Transverse colon (tissue), 4 donors: ENCODE data around the gene GPN3. TPM values are rescaled to one million over a fixed set of nuclear protein-coding genes. Genes with fewer than 3 reads are reported as not detected.

Experiments
- DNase-seq: peaks from one replicate; pipeline ENCODE4 v3.0.0-alpha.2; 2019
- H3K27ac ChIP-seq, 4 donors: fragments of 200-600 bp; sonication (generic); 2 replicates each; pipeline ENCODE4 v1.5.1; 2016 to 2018; ENCODE audit warnings: inconsistent platforms in 4 of 4
- H3K27me3 ChIP-seq: fragments of 200-600 bp; sonication (generic); 2 replicates; pipeline ENCODE4 v1.5.1; 2017; ENCODE audit warnings: inconsistent platforms
- H3K36me3 ChIP-seq, 4 donors: fragments of 200-600 bp; sonication (generic); 2 replicates each; pipeline ENCODE4 v1.5.1; 2017 to 2019; ENCODE audit warnings: inconsistent platforms in 4 of 4
- H3K4me1 ChIP-seq, 4 donors: fragments of 200-600 bp; sonication (generic); 2 replicates each; pipeline ENCODE4 v1.5.1; 2017 to 2020; ENCODE audit warnings: inconsistent platforms in 4 of 4
- H3K4me3 ChIP-seq, 4 donors: fragments of 200-600 bp; sonication (generic); 1 replicate in 1 of 4; 2 replicates in 3 of 4; pipeline versions ENCODE4 v1.5.1 to v1.6.1; 2017 to 2019; ENCODE audit warnings: inconsistent platforms in 4 of 4
- H3K9me3 ChIP-seq, 2 donors: fragments of 200-600 bp; sonication (generic); 2 replicates each; pipeline ENCODE4 v1.5.1; 2017 to 2019; ENCODE audit warnings: inconsistent platforms in 2 of 2
- EP300 ChIP-seq: sonication (generic); formaldehyde crosslinking; IDR thresholded peaks from one replicate; pipeline ENCODE4 v1.6.1; 2017; ENCODE audit warnings: antibody characterized with exemption, low read depth
- POLR2A ChIP-seq: fragments of 450-650 bp; IDR thresholded peaks from one replicate; pipeline ENCODE4 v1.6.1; 2016; ENCODE audit warnings: antibody characterized with exemption, mild to moderate bottlenecking, moderate library complexity
- POLR2AphosphoS5 ChIP-seq, 3 donors: sonication (generic); formaldehyde crosslinking; IDR thresholded peaks; one replicate each; pipeline ENCODE4 v1.6.1; 2016; ENCODE audit warnings: antibody characterized with exemption in 3 of 3
- WGBS, 2 donors: methylation state at CpG; one replicate each; pipeline ENCODE4 v1.1.5; 2018; ENCODE audit warnings: low coverage in 1 of 2; 5-methylcytosine and 5-hydroxymethylcytosine counted together
- in situ Hi-C, 4 donors: fragments of 200-750 bp; cut with MboI; loops; one replicate each; pipeline versions ENCODE4 v1.15.0 to v1.15.1; 2017; ENCODE audit warnings: low sequenced_read_pairs in 3 of 4, low pct_ligation_motif_present in 1 of 4, low pct_unique_long_range_greater_than_20kb in 1 of 4
- intact Hi-C: fragments of 100-400 bp; cut with DNase I; formaldehyde crosslinking; loops from one replicate; pipeline ENCODE4 v1.15.1; 2023; ENCODE audit warnings: low total_unique reads
- total RNA-seq, 4 donors: library from RNA; depleted of rRNA; stranded (reverse); fragments of >200 nt; gene quantifications; one replicate each; pipeline ENCODE4 v1.1.0, GENCODE V29; 2016
- TF ChIP-seq, protein P1 (sequence below), 5 experiments: fragments of 200-600 bp in 3 of 5; fragments of 450-650 bp in 2 of 5; sonication (generic) in 3 of 5; IDR thresholded peaks; 1 replicate in 2 of 5; 2 replicates in 3 of 5; pipeline ENCODE4 v1.5.1; 2016 to 2017; ENCODE audit warnings: antibody characterized with exemption in 5 of 5, inconsistent platforms in 3 of 5, mild to moderate bottlenecking in 2 of 5, moderate library complexity in 1 of 5

The GPN3 gene
- 1 to 10 TPM in 3 of 4 donors, not detected in 1; 6.1 to 9.2 (median 8.8) TPM for total RNA-seq

DNA sequence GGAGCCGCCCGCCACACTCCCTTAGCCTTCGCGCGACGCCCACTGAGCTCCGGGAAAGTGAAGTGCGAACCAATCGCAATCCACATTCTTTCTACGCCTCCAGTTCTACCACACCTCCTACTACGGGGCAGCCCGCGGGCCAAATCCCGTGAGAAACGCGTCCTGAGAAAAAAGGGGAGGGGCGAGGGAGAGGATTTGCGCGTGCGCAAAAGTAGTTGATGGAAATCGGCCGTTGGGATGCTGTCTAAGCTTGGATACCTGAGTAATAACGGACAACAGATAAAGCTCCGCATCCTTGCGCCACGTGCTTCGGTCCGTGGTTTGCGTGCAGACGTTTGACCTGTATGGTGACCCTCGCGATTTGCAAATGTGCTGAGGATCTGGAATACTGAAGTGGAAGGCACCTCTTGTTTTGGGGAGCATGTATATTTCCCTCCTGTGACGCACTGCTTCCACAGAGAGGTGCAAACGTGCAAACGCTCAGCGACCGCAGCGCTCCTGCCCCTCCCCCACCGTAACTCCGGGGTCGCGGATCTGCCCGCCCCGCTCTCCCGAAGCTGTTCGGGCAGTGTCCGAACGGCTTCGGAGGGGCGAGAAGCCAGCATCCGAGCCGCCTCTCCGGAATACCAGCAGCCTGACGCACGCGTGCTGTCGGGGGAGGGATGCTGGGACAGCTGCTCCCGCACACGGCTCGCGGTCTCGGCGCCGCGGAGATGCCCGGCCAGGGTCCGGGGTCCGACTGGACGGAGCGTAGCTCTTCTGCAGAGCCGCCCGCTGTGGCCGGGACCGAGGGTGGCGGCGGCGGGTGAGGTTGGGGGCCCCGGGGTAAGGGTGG lies at the start of gene GPN3, which contains the start of gene FAM216A:
Gene GPN3, minus strand, starts transcription at position 44 of the 835 bp plus-strand sequence. CDS start 54 bp downstream, outside the sequence.
Gene FAM216A, plus strand, starts transcription at position 632 of the 835 bp plus-strand sequence. Its CDS starts 31 bp downstream, at position 663.
- in situ Hi-C loops, result loop anchor here in 2 of 4 donors (25.0 kb wide), 2 partner anchors 269 to 369 kb away; partner anchors contain the start of genes CCDC63 (in 2 of the 2) and PPP1CC (in 1 of the 2)
- WGBS, 2 donors, result 0% methylated on average over 12 to 32 of the region's 78 CpGs
- intact Hi-C loops, result loop anchor here (2.0 kb wide), 1 partner anchor 274 kb away; the partner anchor contains the start of gene PPP1CC

DNA sequence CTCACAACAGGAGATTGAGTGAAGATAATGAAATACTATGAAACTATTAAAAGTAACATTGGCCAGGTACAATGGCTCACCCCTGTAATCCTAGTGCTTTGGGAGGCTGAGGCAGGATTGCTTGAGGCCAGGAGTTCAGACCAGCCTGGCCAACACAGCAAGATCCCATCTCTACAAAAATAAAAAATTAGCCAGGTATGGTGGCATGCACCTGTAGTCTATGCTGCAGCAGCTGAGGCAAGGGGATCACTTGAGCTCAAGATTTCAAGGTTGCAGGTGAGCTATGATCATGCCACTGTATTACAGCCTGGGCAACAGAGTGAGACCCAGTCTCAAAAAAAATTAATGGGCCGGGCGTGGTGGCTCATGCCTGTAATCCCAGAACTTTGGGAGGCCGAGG lies 48.9 kb upstream of the GPN3 start:
- Histone ChIP-seq H3K27ac (no peak overlapping the region), H3K4me1 (peaks cover 0 to 7% (median 3%) of the 10 kb centered on the region in 4 donors), H3K36me3 (no peaks in the 10 kb centered on the region), H3K27me3 (no peaks in the 10 kb centered on the region), H3K4me3 (no peak overlapping the region), H3K9me3 (no peaks in the 10 kb centered on the region)
- in situ Hi-C loops (loop anchor here in 3 of 4 donors (10.0 to 25.0 kb wide), 3 partner anchors 88 to 195 kb away; no protein-coding TSS in a partner anchor), intact Hi-C loops (loop anchor here (2.0 to 5.0 kb wide), 2 partner anchors 36 to 75 kb away; no protein-coding TSS in a partner anchor)
- TF ChIP-seq POLR2A (no peak), EP300 (no peak), POLR2AphosphoS5 (IDR thresholded peaks at IDR 0.05) (no peak)
- TF ChIP-seq, protein P1, sequence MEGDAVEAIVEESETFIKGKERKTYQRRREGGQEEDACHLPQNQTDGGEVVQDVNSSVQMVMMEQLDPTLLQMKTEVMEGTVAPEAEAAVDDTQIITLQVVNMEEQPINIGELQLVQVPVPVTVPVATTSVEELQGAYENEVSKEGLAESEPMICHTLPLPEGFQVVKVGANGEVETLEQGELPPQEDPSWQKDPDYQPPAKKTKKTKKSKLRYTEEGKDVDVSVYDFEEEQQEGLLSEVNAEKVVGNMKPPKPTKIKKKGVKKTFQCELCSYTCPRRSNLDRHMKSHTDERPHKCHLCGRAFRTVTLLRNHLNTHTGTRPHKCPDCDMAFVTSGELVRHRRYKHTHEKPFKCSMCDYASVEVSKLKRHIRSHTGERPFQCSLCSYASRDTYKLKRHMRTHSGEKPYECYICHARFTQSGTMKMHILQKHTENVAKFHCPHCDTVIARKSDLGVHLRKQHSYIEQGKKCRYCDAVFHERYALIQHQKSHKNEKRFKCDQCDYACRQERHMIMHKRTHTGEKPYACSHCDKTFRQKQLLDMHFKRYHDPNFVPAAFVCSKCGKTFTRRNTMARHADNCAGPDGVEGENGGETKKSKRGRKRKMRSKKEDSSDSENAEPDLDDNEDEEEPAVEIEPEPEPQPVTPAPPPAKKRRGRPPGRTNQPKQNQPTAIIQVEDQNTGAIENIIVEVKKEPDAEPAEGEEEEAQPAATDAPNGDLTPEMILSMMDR (IDR thresholded peaks at IDR 0.05), result no peak
- 91% methylated on average over 3 of the region's 3 CpGs; no CpG with 5 or more reads in 1 of the 2 donors for WGBS, 2 donors
- no peak for DNase-seq

More for the DNA sequence above, at the start of gene GPN3, which contains the start of gene FAM216A:
- Histone ChIP-seq H3K36me3 (peaks cover 0 to 8% (median 0%) of the 10 kb centered on the region in 4 donors), H3K9me3 (no peaks in the 10 kb centered on the region), H3K4me3 (peak within 1 kb of the TSS; percentile 49 to 97 (median 74)), H3K27me3 (no peaks in the 10 kb centered on the region), H3K4me1 (peaks cover 8 to 34% (median 24%) of the 10 kb centered on the region in 4 donors), H3K27ac (peak within 1 kb of the TSS; percentile 91 to 98 (median 96))
- peak; percentile 97 for DNase-seq
- TF ChIP-seq POLR2A (peak; percentile 43), POLR2AphosphoS5 (IDR thresholded peaks at IDR 0.05) (peak; percentile 91 to 95 (median 94))
- TF ChIP-seq, protein P1 (IDR thresholded peaks at IDR 0.05), result no peak

DNA sequence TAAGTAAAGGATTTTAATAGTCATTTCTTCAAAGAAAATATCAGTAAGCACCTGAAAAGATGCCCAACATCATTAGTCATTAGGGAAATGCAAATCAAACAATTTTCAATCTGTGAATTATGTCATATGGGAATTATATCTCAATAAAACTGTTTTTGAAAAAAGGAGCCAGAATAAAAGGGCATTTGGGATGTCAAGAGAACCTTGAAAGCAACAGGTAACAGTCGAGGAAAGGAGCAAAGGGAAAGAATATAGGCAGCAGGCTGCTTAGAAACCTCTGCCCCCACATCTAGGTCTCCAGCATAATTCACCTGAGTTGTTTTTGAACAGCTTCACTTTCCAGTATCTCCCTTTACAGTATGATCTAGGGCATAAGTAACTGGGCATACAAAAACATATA lies 46.3 kb upstream of the GPN3 start:
- no peak overlapping the region for H3K27ac ChIP-seq
- H3K4me1 ChIP-seq, result peaks cover 0 to 7% (median 3%) of the 10 kb centered on the region in 4 donors
- TF ChIP-seq, protein P1 (IDR thresholded peaks at IDR 0.05), result no peak
- TF ChIP-seq POLR2A, result no peak
- TF ChIP-seq POLR2AphosphoS5 (IDR thresholded peaks at IDR 0.05), result no peak
- in situ Hi-C loops, result loop anchor here (5.0 to 25.0 kb wide), 4 partner anchors 88 to 198 kb away; no protein-coding TSS in a partner anchor
- no peak overlapping the region for H3K4me3 ChIP-seq
- DNase-seq, result no peak
- H3K36me3 ChIP-seq, result no peaks in the 10 kb centered on the region
- intact Hi-C loops, result loop anchor here (5.0 kb wide), 1 partner anchor 88 kb away; no protein-coding TSS in a partner anchor
- H3K9me3 ChIP-seq, result no peaks in the 10 kb centered on the region
- no peaks in the 10 kb centered on the region for H3K27me3 ChIP-seq
- 67 to 88% methylated on average over 1 of the region's 1 CpG for WGBS, 2 donors

DNA sequence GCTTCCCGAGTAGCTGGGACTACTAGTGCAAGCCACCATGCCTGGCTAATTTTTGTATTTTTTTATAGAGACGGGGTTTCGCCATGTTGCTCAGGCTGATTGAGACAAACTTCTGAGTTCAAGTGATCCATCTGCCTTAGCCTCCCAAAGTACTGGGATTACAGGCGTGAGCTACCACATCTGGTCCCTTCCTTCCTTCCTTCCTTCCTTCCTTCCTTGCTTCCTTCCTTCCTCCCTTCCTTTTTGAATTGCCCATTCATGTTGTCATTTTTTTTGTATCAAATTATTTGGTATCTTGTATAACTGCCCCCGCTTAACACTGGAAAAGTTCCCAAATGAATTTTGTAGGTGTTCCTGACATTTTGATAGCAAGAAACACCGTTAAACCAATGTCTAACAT lies 45.8 kb upstream of the GPN3 start:
- no peak for DNase-seq
- H3K9me3 ChIP-seq, result no peaks in the 10 kb centered on the region
- no peaks in the 10 kb centered on the region for H3K36me3 ChIP-seq
- no peak overlapping the region for H3K4me3 ChIP-seq
- intact Hi-C loops, result loop anchor here (5.0 kb wide), 1 partner anchor 88 kb away; no protein-coding TSS in a partner anchor
- TF ChIP-seq POLR2AphosphoS5 (IDR thresholded peaks at IDR 0.05), result no peak
- 75 to 98% methylated on average over 4 to 6 of the region's 6 CpGs for WGBS, 2 donors
- H3K27me3 ChIP-seq, result no peaks in the 10 kb centered on the region
- H3K27ac ChIP-seq, result no peak overlapping the region
- H3K4me1 ChIP-seq, result peaks cover 0 to 7% (median 3%) of the 10 kb centered on the region in 4 donors
- in situ Hi-C loops, result loop anchor here (5.0 to 25.0 kb wide), 4 partner anchors 88 to 198 kb away; no protein-coding TSS in a partner anchor
